SK-N-MC (cell line): Measurements from ENCODE around the gene FAM217A.
"Not testable (repeated sequence)": the region's sequence is repeated elsewhere in the genome, so short reads cannot be mapped to it uniquely, and the experiment has no call there.

Source experiments
- DNase-seq: peaks from one replicate; pipeline ENCODE4 v3.0.0-alpha.2; 2011; ENCODE audit warnings: low read depth, low spot score
- H3K27ac ChIP-seq: fragments of 200-600 bp; sonication (generic); 2 replicates; pipeline ENCODE4 v1.5.1; 2016; ENCODE audit warnings: mixed run types
- H3K36me3 ChIP-seq: fragments of 200-600 bp; sonication (generic); 2 replicates; pipeline ENCODE4 v1.6.1; 2017; ENCODE audit warnings: antibody characterized with exemption, low read length, mixed read lengths; ENCODE audit not compliant: insufficient read depth
- H3K4me3 ChIP-seq: fragments of 200-600 bp; sonication (generic); 2 replicates; pipeline ENCODE4 v1.5.1; 2016
- H3K9ac ChIP-seq: fragments of 200-600 bp; sonication (generic); 2 replicates; pipeline ENCODE4 v1.8.0; 2017; ENCODE audit warnings: mixed run types, mixed read lengths; ENCODE audit not compliant: insufficient read length
- H3K9me3 ChIP-seq: fragments of 200-600 bp; sonication (generic); 2 replicates; pipeline ENCODE4 v1.6.1; 2017; ENCODE audit warnings: low read depth, mild to moderate bottlenecking, antibody characterized with exemption, low read length, moderate library complexity, mixed read lengths
- EZH2 ChIP-seq: fragments of 200-600 bp; sonication (generic); IDR thresholded peaks from one replicate; pipeline ENCODE4 v1.6.1; 2017; ENCODE audit warnings: antibody characterized with exemption
- FOXP2 ChIP-seq: optimal IDR thresholded peaks from 2 replicates; pipeline ENCODE3; 2011; ENCODE audit warnings: mild to moderate bottlenecking, moderate library complexity; ENCODE audit not compliant: insufficient read depth; ENCODE audit errors: extremely low read length, control extremely low read depth
- POLR2AphosphoS5 ChIP-seq: IDR thresholded peaks from 2 replicates; pipeline ENCODE4 v1.6.1; 2012; ENCODE audit warnings: mild to moderate bottlenecking, low read depth, low read length, borderline replicate concordance

The FAM217A gene

GRCh38 chr6:4093288-4093687 is 14.4 kb upstream of the FAM217A start:
- Histone ChIP-seq H3K9me3 (no peaks in the 10 kb centered on the region), H3K9ac (no peak overlapping the region), H3K4me3 (no peak overlapping the region), H3K36me3 (no peaks in the 10 kb centered on the region), H3K27ac (no peak overlapping the region)
- DNase-seq = peak; percentile 77
- TF ChIP-seq POLR2AphosphoS5 (peak; percentile 33; the same call in 1 of the 2 replicates), EZH2 (no peak)

- no peak for DNase-seq
- TF ChIP-seq FOXP2 (no peak), POLR2AphosphoS5 (no peak)
- H3K27ac ChIP-seq = no peak overlapping the region
- H3K4me3 ChIP-seq = no peak overlapping the region
- H3K36me3 ChIP-seq = no peaks in the 10 kb centered on the region
- no peak overlapping the region for H3K9ac ChIP-seq
- H3K9me3 ChIP-seq = no peaks in the 10 kb centered on the region
Observed at GRCh38 chr6:4091941-4092340, 13.0 kb upstream of the FAM217A start.

GRCh38 chr6:4090043-4090442 is 11.1 kb upstream of the FAM217A start:
- H3K4me3 ChIP-seq, DNase-seq, H3K27ac ChIP-seq, H3K36me3 ChIP-seq, H3K9me3 ChIP-seq, H3K9ac ChIP-seq: not testable (repeated sequence)

GRCh38 chr6:4088704-4089103 is 9.8 kb upstream of the FAM217A start:
- no peak for TF ChIP-seq EZH2
- TF ChIP-seq POLR2AphosphoS5 = no peak
- TF ChIP-seq FOXP2 = no peak
- no peak for DNase-seq

GRCh38 chr6:4085332-4085700 is 6.4 kb upstream of the FAM217A start:
- no peak for DNase-seq
- no peaks in the 10 kb centered on the region for H3K9me3 ChIP-seq
- TF ChIP-seq EZH2 = no peak
- no peak for TF ChIP-seq POLR2AphosphoS5
- TF ChIP-seq FOXP2 = no peak

More at GRCh38 chr6:4088704-4089103, 9.8 kb upstream of the FAM217A start:
- Histone ChIP-seq H3K9ac (no peak overlapping the region), H3K36me3 (no peaks in the 10 kb centered on the region), H3K4me3 (no peak overlapping the region), H3K27ac (no peak overlapping the region), H3K9me3 (no peaks in the 10 kb centered on the region)

GRCh38 chr6:4084444-4085331 is 5.8 kb upstream of the FAM217A start:
- DNase-seq = no peak
- TF ChIP-seq POLR2AphosphoS5 (no peak), EZH2 (no peak), FOXP2 (no peak)
- Histone ChIP-seq H3K9me3 (no peaks in the 10 kb centered on the region), H3K9ac (no peak overlapping the region), H3K27ac (no peak overlapping the region), H3K4me3 (no peak overlapping the region), H3K36me3 (no peaks in the 10 kb centered on the region)

More at GRCh38 chr6:4085332-4085700, 6.4 kb upstream of the FAM217A start:
- no peak overlapping the region for H3K27ac ChIP-seq
- no peak overlapping the region for H3K9ac ChIP-seq
- no peaks in the 10 kb centered on the region for H3K36me3 ChIP-seq
- no peak overlapping the region for H3K4me3 ChIP-seq

GRCh38 chr6:4074478-4075235 is 4.3 kb downstream of the FAM217A start:
- Histone ChIP-seq H3K9ac (no peak overlapping the region), H3K36me3 (no peaks in the 10 kb centered on the region), H3K9me3 (no peaks in the 10 kb centered on the region), H3K27ac (no peak overlapping the region), H3K4me3 (no peak overlapping the region)
- DNase-seq = no peak
- TF ChIP-seq FOXP2 (no peak), EZH2 (no peak), POLR2AphosphoS5 (no peak)

GRCh38 chr6:4071330-4071729 is 7.6 kb downstream of the FAM217A start:
- TF ChIP-seq EZH2 (no peak), POLR2AphosphoS5 (no peak), FOXP2 (no peak)
- Histone ChIP-seq H3K27ac (no peak overlapping the region), H3K9ac (no peak overlapping the region), H3K9me3 (no peaks in the 10 kb centered on the region), H3K4me3 (no peak overlapping the region), H3K36me3 (no peaks in the 10 kb centered on the region)
- no peak for DNase-seq
